Measurements from ENCODE around the gene SLC41A3. TPM values are rescaled to one million over a fixed set of nuclear protein-coding genes. Genes with fewer than 3 reads are reported as not detected.

SLC41A3 gene
- total and polyA plus RNA-seq, 2 donors (not counting 1 experiment from before 2014, with no cell fraction given) = 49.4 to 52.8 TPM

GRCh38 chr3:126104028-126104635, 20.2 kb upstream of the SLC41A3 start:
- H3K4me3 ChIP-seq (replicated peaks in 1 of 4; ENCODE audit: control extremely low read depth in 1 of 4, insufficient read depth in 1 of 4, low read depth in 3 of 4, low read length in 4 of 4) = no peak overlapping the region
- H3K36me3 ChIP-seq (ENCODE audit: control insufficient read depth, insufficient read depth, low read length) = no peaks in the 10 kb centered on the region
- no peaks in the 10 kb centered on the region for H3K9me3 ChIP-seq (ENCODE audit: control insufficient read depth, insufficient read depth, low read depth, low read length)
- no peak overlapping the region for H2AFZ ChIP-seq (ENCODE audit: low read length)
- DNase-seq (ENCODE audit: low read depth in 2 of 2) = no peak
- no peaks in the 10 kb centered on the region for H3K79me2 ChIP-seq (ENCODE audit: control insufficient read depth, insufficient read depth, low read length)
- no peaks in the 10 kb centered on the region for H4K20me1 ChIP-seq (ENCODE audit: control insufficient read depth, extremely low read depth, insufficient read depth, low read length)
- H3K4me1 ChIP-seq (ENCODE audit: control insufficient read depth, extremely low read depth, insufficient read depth, low read length) = no peaks in the 10 kb centered on the region
- H3K27ac ChIP-seq (ENCODE audit: insufficient read depth, low read length) = no peak overlapping the region
- H3K9ac ChIP-seq (ENCODE audit: insufficient read depth, low read length) = no peak overlapping the region
- H3K27me3 ChIP-seq (ENCODE audit: control insufficient read depth, insufficient read depth, low read length) = peaks cover 5% of the 10 kb centered on the region
- TF ChIP-seq CTCF (conservative IDR thresholded peaks at IDR 0.05 in 1 of 2, IDR thresholded peaks at IDR 0.05 in 1 of 2; ENCODE audit: low read depth in 1 of 2, low read length in 2 of 2) (no peak), EZH2 (IDR thresholded peaks at IDR 0.05; ENCODE audit: low read length, missing control alignments) (no peak)
- H3K4me2 ChIP-seq (ENCODE audit: extremely low read depth, insufficient read depth, low read length) = no peak overlapping the region

GRCh38 chr3:126103121-126104027, 19.4 kb upstream of the SLC41A3 start:
- H3K4me2 ChIP-seq (ENCODE audit: extremely low read depth, insufficient read depth, low read length) = no peak overlapping the region
- H3K9ac ChIP-seq (ENCODE audit: insufficient read depth, low read length) = no peak overlapping the region
- H3K79me2 ChIP-seq (ENCODE audit: control insufficient read depth, insufficient read depth, low read length) = no peaks in the 10 kb centered on the region
- no peaks in the 10 kb centered on the region for H3K9me3 ChIP-seq (ENCODE audit: control insufficient read depth, insufficient read depth, low read depth, low read length)
- no peak overlapping the region for H2AFZ ChIP-seq (ENCODE audit: low read length)
- H3K4me1 ChIP-seq (ENCODE audit: control insufficient read depth, extremely low read depth, insufficient read depth, low read length) = no peaks in the 10 kb centered on the region
- no peak overlapping the region for H3K27ac ChIP-seq (ENCODE audit: insufficient read depth, low read length)
- no peaks in the 10 kb centered on the region for H4K20me1 ChIP-seq (ENCODE audit: control insufficient read depth, extremely low read depth, insufficient read depth, low read length)
- no peak for DNase-seq (ENCODE audit: low read depth in 2 of 2)
- peaks cover 5% of the 10 kb centered on the region for H3K27me3 ChIP-seq (ENCODE audit: control insufficient read depth, insufficient read depth, low read length)
- TF ChIP-seq CTCF (conservative IDR thresholded peaks at IDR 0.05 in 1 of 2, IDR thresholded peaks at IDR 0.05 in 1 of 2; ENCODE audit: low read depth in 1 of 2, low read length in 2 of 2) (no peak), EZH2 (IDR thresholded peaks at IDR 0.05; ENCODE audit: low read length, missing control alignments) (no peak)
- no peak overlapping the region for H3K4me3 ChIP-seq (replicated peaks in 1 of 4; ENCODE audit: control extremely low read depth in 1 of 4, insufficient read depth in 1 of 4, low read depth in 3 of 4, low read length in 4 of 4)
- no peaks in the 10 kb centered on the region for H3K36me3 ChIP-seq (ENCODE audit: control insufficient read depth, insufficient read depth, low read length)

GRCh38 chr3:126102530-126102951, 18.6 kb upstream of the SLC41A3 start:
- H3K9ac ChIP-seq (ENCODE audit: insufficient read depth, low read length) = no peak overlapping the region
- H3K4me3 ChIP-seq (replicated peaks in 1 of 4; ENCODE audit: control extremely low read depth in 1 of 4, insufficient read depth in 1 of 4, low read depth in 3 of 4, low read length in 4 of 4) = no peak overlapping the region
- H3K79me2 ChIP-seq (ENCODE audit: control insufficient read depth, insufficient read depth, low read length) = no peaks in the 10 kb centered on the region
- H3K4me1 ChIP-seq (ENCODE audit: control insufficient read depth, extremely low read depth, insufficient read depth, low read length) = no peaks in the 10 kb centered on the region
- peak in 1 of 2 donors; percentile 51 for DNase-seq (ENCODE audit: low read depth in 2 of 2)
- H3K4me2 ChIP-seq (ENCODE audit: extremely low read depth, insufficient read depth, low read length) = no peak overlapping the region
- no peaks in the 10 kb centered on the region for H3K36me3 ChIP-seq (ENCODE audit: control insufficient read depth, insufficient read depth, low read length)
- peaks cover 8% of the 10 kb centered on the region for H3K27me3 ChIP-seq (ENCODE audit: control insufficient read depth, insufficient read depth, low read length)
- H4K20me1 ChIP-seq (ENCODE audit: control insufficient read depth, extremely low read depth, insufficient read depth, low read length) = no peaks in the 10 kb centered on the region
- no peak overlapping the region for H3K27ac ChIP-seq (ENCODE audit: insufficient read depth, low read length)
- no peaks in the 10 kb centered on the region for H3K9me3 ChIP-seq (ENCODE audit: control insufficient read depth, insufficient read depth, low read depth, low read length)
- no peak overlapping the region for H2AFZ ChIP-seq (ENCODE audit: low read length)
- TF ChIP-seq CTCF (conservative IDR thresholded peaks at IDR 0.05 in 1 of 2, IDR thresholded peaks at IDR 0.05 in 1 of 2; ENCODE audit: low read depth in 1 of 2, low read length in 2 of 2) (no peak), EZH2 (IDR thresholded peaks at IDR 0.05; ENCODE audit: low read length, missing control alignments) (no peak)
